ENCODE results near the gene GFER. TPM values are rescaled to one million over a fixed set of nuclear protein-coding genes. Genes with fewer than 3 reads are reported as not detected.
A peak's percentile ranks its signal among the peaks of the same experiment; 100 is the strongest.

The GFER gene
- total and polyA plus RNA-seq, 9 of the 15 experiments (the other 6 are each of a cell fraction or from before 2014, with no cell fraction given) = 4.3 to 53.7 (median 19.8) TPM

- ChIA-PET POLR2A (interaction anchor here (0.5 to 1.3 kb wide), 5 partner anchors 14 to 192 kb away, joined by 3 to 14 read pairs (median 4); partner anchors contain the start of gene TRAF7), CTCF (ENCODE audit: low intra/inter-chr PET ratio) (no interaction called here)
- H3K27me3 ChIP-seq (ENCODE audit: control insufficient read depth in 2 of 2, insufficient read depth in 2 of 2, low read length in 2 of 2) = no peaks in the 10 kb centered on the region
- ATAC-seq (no peak), DNase-seq (ENCODE audit: extremely low read depth in 1 of 4, low spot score in 3 of 4) (no peak), FAIRE-seq (no peak)
- peaks cover 23 to 88% of the 10 kb centered on the region in 2 experiments; a peak in 4 of 5 replicates for H3K4me1 ChIP-seq (replicated peaks in 1 of 2; ENCODE audit: control insufficient read depth in 2 of 2, insufficient read depth in 2 of 2, low read length in 2 of 2)
- H2AFZ ChIP-seq (ENCODE audit: low read depth, low read length) = no peak overlapping the region
- H3K9me1 ChIP-seq (ENCODE audit: control insufficient read depth, insufficient read depth, low read length) = peaks cover 3% of the 10 kb centered on the region
- no peaks in the 10 kb centered on the region for H3K9me3 ChIP-seq (replicated peaks; ENCODE audit: control insufficient read depth, insufficient read depth, low read depth, low read length)
- 86% methylated on average over 11 of the region's 14 CpGs for WGBS (ENCODE audit: insufficient coverage, low coverage, missing lambda C conversion rate)
- H3K79me2 ChIP-seq (ENCODE audit: control insufficient read depth, insufficient read depth, low read length) = peaks cover 16% of the 10 kb centered on the region
- no peak overlapping the region for H3K4me2 ChIP-seq (ENCODE audit: insufficient read depth, low read length)
- peaks cover 4% of the 10 kb centered on the region; the same call in 1 of the 3 replicates for H3K36me3 ChIP-seq (ENCODE audit: control insufficient read depth, insufficient read depth, low read length)
- no peak overlapping the region for H3K27ac ChIP-seq (ENCODE audit: extremely low read depth, low read depth, low read length)
- H3K9ac ChIP-seq (ENCODE audit: insufficient read depth in 1 of 2, low read depth in 2 of 2, low read length in 2 of 2) = peak overlapping the region in 1 of 2 experiments; percentile 86; a peak in 1 of 4 replicates
- 0 out of 2 replicates have a peak, but pooled peaks cover 7% of the 10 kb centered on the region for H4K20me1 ChIP-seq (replicated peaks; ENCODE audit: control insufficient read depth, insufficient read depth, low read length)
- intact Hi-C loops (cut with micrococcal nuclease) (no loop called here), in situ Hi-C loops (cut with MboI) (no loop called here)
- TF ChIP-seq, protein P1, sequence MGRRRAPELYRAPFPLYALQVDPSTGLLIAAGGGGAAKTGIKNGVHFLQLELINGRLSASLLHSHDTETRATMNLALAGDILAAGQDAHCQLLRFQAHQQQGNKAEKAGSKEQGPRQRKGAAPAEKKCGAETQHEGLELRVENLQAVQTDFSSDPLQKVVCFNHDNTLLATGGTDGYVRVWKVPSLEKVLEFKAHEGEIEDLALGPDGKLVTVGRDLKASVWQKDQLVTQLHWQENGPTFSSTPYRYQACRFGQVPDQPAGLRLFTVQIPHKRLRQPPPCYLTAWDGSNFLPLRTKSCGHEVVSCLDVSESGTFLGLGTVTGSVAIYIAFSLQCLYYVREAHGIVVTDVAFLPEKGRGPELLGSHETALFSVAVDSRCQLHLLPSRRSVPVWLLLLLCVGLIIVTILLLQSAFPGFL (CRISPR knock-in tag; IDR thresholded peaks at IDR 0.05) = no peak
- no peak for TF ChIP-seq SMAD2 (IDR thresholded peaks at IDR 0.05; ENCODE audit: low read depth, low read length)
- no peak for TF ChIP-seq MAFF (IDR thresholded peaks at IDR 0.05; ENCODE audit: low read length)
- TF ChIP-seq OTX1 (CRISPR knock-in tag; IDR thresholded peaks at IDR 0.05) = no peak
- no peak for TF ChIP-seq SMARCC2 (IDR thresholded peaks at IDR 0.05; ENCODE audit: low read depth)
- no peak for TF ChIP-seq TSC22D4 (tag; IDR thresholded peaks at IDR 0.05)
- TF ChIP-seq SIN3A (IDR thresholded peaks at IDR 0.05; ENCODE audit: borderline replicate concordance in 2 of 2, control insufficient read depth in 1 of 2, low read depth in 2 of 2, low read length in 2 of 2) = no peak
- no peak for TF ChIP-seq ZNF212 (CRISPR knock-in tag; IDR thresholded peaks at IDR 0.05)
- no peak for TF ChIP-seq BDP1 (IDR thresholded peaks at IDR 0.05; ENCODE audit: insufficient read depth, insufficient read length)
- no peak for TF ChIP-seq SETDB1 (IDR thresholded peaks at IDR 0.05; ENCODE audit: low read length)
- no peak for TF ChIP-seq SRSF9 (IDR thresholded peaks at IDR 0.05; ENCODE audit: borderline replicate concordance, low read depth, low read length)
- TF ChIP-seq, protein P2, sequence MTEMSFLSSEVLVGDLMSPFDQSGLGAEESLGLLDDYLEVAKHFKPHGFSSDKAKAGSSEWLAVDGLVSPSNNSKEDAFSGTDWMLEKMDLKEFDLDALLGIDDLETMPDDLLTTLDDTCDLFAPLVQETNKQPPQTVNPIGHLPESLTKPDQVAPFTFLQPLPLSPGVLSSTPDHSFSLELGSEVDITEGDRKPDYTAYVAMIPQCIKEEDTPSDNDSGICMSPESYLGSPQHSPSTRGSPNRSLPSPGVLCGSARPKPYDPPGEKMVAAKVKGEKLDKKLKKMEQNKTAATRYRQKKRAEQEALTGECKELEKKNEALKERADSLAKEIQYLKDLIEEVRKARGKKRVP (CRISPR knock-in tag; IDR thresholded peaks at IDR 0.05) = no peak
- TF ChIP-seq, protein P3, sequence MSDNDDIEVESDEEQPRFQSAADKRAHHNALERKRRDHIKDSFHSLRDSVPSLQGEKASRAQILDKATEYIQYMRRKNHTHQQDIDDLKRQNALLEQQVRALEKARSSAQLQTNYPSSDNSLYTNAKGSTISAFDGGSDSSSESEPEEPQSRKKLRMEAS (CRISPR knock-in tag; IDR thresholded peaks at IDR 0.05) = no peak
- TF ChIP-seq, protein P4, sequence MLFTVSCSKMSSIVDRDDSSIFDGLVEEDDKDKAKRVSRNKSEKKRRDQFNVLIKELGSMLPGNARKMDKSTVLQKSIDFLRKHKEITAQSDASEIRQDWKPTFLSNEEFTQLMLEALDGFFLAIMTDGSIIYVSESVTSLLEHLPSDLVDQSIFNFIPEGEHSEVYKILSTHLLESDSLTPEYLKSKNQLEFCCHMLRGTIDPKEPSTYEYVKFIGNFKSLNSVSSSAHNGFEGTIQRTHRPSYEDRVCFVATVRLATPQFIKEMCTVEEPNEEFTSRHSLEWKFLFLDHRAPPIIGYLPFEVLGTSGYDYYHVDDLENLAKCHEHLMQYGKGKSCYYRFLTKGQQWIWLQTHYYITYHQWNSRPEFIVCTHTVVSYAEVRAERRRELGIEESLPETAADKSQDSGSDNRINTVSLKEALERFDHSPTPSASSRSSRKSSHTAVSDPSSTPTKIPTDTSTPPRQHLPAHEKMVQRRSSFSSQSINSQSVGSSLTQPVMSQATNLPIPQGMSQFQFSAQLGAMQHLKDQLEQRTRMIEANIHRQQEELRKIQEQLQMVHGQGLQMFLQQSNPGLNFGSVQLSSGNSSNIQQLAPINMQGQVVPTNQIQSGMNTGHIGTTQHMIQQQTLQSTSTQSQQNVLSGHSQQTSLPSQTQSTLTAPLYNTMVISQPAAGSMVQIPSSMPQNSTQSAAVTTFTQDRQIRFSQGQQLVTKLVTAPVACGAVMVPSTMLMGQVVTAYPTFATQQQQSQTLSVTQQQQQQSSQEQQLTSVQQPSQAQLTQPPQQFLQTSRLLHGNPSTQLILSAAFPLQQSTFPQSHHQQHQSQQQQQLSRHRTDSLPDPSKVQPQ (CRISPR knock-in tag; IDR thresholded peaks at IDR 0.05; ENCODE audit: borderline replicate concordance) = no peak
- no peak for TF ChIP-seq FOXJ3 (CRISPR knock-in tag; IDR thresholded peaks at IDR 0.05)
- TF ChIP-seq KLF13 (tag; IDR thresholded peaks at IDR 0.05; ENCODE audit: borderline replicate concordance, low read depth) = no peak
- no peak for TF ChIP-seq ADNP (tag; IDR thresholded peaks at IDR 0.05)
- no peak for TF ChIP-seq ZNF133 (CRISPR knock-in tag; IDR thresholded peaks at IDR 0.05)
- TF ChIP-seq SRF (CRISPR knock-in tag; IDR thresholded peaks at IDR 0.05) = no peak
- no peak overlapping the region for H3K4me3 ChIP-seq
- no TSS peak for BruUV-seq (replicated peaks)
Measured at GRCh38 chr16:2025251-2025650, 41.3 kb downstream of the GFER start.
